ENCODE results near the gene SMAP2. TPM values are rescaled to one million over a fixed set of nuclear protein-coding genes. Genes with fewer than 3 reads are reported as not detected.

The SMAP2 gene
- total RNA-seq, 1 experiment from 2014 or later = 6.8 TPM

GRCh38 chr1:40372658-40373322 is 737 bp upstream of the SMAP2 start:
- Mint-ChIP-seq H3K4me3 (ENCODE audit: unreplicated experiment) (peak overlapping the region; percentile 88), H3K4me1 (ENCODE audit: low read depth, unreplicated experiment) (peaks cover 12% of the 10 kb centered on the region), H3K27me3 (ENCODE audit: insufficient read depth, unreplicated experiment) (no peaks in the 10 kb centered on the region), H3K9me3 (ENCODE audit: unreplicated experiment) (no peaks in the 10 kb centered on the region), H3K27ac (ENCODE audit: unreplicated experiment) (no peak overlapping the region), H3K36me3 (ENCODE audit: insufficient read depth, unreplicated experiment) (no peaks in the 10 kb centered on the region)
- TF ChIP-seq CTCF (IDR thresholded peaks at IDR 0.05; ENCODE audit: insufficient read depth in 1 of 2, low read depth in 1 of 2, low read length in 1 of 2, severe bottlenecking in 1 of 2, unreplicated experiment in 1 of 2) = no peak
- ChIA-PET CTCF (interaction anchor here (2.1 kb wide), 1 partner anchor 34 kb away, joined by 10 read pairs; no protein-coding TSS in a partner anchor), POLR2A (no interaction called here)
- intact Hi-C loops (cut with micrococcal nuclease; ENCODE audit: unreplicated experiment) = no loop called here
- H3K27me3 ChIP-seq (replicated peaks; ENCODE audit: control insufficient read depth, insufficient read depth, low read length) = no peaks in the 10 kb centered on the region
- no peaks in the 10 kb centered on the region for H3K9me3 ChIP-seq
- DNase-seq = peak in 1 of 2 experiments; percentile 1
- H3K4me3 ChIP-seq (ENCODE audit: low read depth, low read length) = no peak overlapping the region
- H3K4me1 ChIP-seq = no peaks in the 10 kb centered on the region
- H3K36me3 ChIP-seq (ENCODE audit: control insufficient read depth, insufficient read depth, low read length) = no peaks in the 10 kb centered on the region
- no TSS peak for BruUV-seq (replicated peaks)

- Mint-ChIP-seq H3K27me3 (ENCODE audit: insufficient read depth, unreplicated experiment) (no peaks in the 10 kb centered on the region), H3K4me3 (ENCODE audit: unreplicated experiment) (no peak overlapping the region), H3K36me3 (ENCODE audit: insufficient read depth, unreplicated experiment) (no peaks in the 10 kb centered on the region), H3K9me3 (ENCODE audit: unreplicated experiment) (no peaks in the 10 kb centered on the region), H3K27ac (ENCODE audit: unreplicated experiment) (no peak overlapping the region), H3K4me1 (ENCODE audit: low read depth, unreplicated experiment) (peaks cover 12% of the 10 kb centered on the region)
- no peaks in the 10 kb centered on the region for H3K27me3 ChIP-seq (replicated peaks; ENCODE audit: control insufficient read depth, insufficient read depth, low read length)
- no TSS peak for BruUV-seq (replicated peaks)
- no peak for TF ChIP-seq CTCF (IDR thresholded peaks at IDR 0.05; ENCODE audit: insufficient read depth in 1 of 2, low read depth in 1 of 2, low read length in 1 of 2, severe bottlenecking in 1 of 2, unreplicated experiment in 1 of 2)
- intact Hi-C loops (cut with micrococcal nuclease; ENCODE audit: unreplicated experiment) = no loop called here
- POLR2A ChIA-PET = no interaction called here
- H3K4me1 ChIP-seq = no peaks in the 10 kb centered on the region
- no peak for DNase-seq
- no peaks in the 10 kb centered on the region for H3K9me3 ChIP-seq
- no peak overlapping the region for H3K4me3 ChIP-seq (ENCODE audit: low read depth, low read length)
- no peaks in the 10 kb centered on the region for H3K36me3 ChIP-seq (ENCODE audit: control insufficient read depth, insufficient read depth, low read length)
- CTCF ChIA-PET = no interaction called here
Observed at GRCh38 chr1:40377512-40377911, 4.0 kb downstream of the SMAP2 start.

GRCh38 chr1:40379785-40380452 is 6.4 kb downstream of the SMAP2 start:
- Histone ChIP-seq H3K4me3 (ENCODE audit: low read depth, low read length) (no peak overlapping the region), H3K27me3 (replicated peaks; ENCODE audit: control insufficient read depth, insufficient read depth, low read length) (no peaks in the 10 kb centered on the region), H3K4me1 (no peaks in the 10 kb centered on the region), H3K9me3 (no peaks in the 10 kb centered on the region), H3K36me3 (ENCODE audit: control insufficient read depth, insufficient read depth, low read length) (no peaks in the 10 kb centered on the region)
- ChIA-PET POLR2A (no interaction called here), CTCF (no interaction called here)
- BruUV-seq (replicated peaks) = no TSS peak
- H3K27me3 Mint-ChIP-seq (ENCODE audit: insufficient read depth, unreplicated experiment) = no peaks in the 10 kb centered on the region
- H3K9me3 Mint-ChIP-seq (ENCODE audit: unreplicated experiment) = no peaks in the 10 kb centered on the region
- H3K36me3 Mint-ChIP-seq (ENCODE audit: insufficient read depth, unreplicated experiment) = no peaks in the 10 kb centered on the region
- no peak overlapping the region for H3K4me3 Mint-ChIP-seq (ENCODE audit: unreplicated experiment)
- peaks cover 3% of the 10 kb centered on the region for H3K4me1 Mint-ChIP-seq (ENCODE audit: low read depth, unreplicated experiment)
- no peak for DNase-seq
- intact Hi-C loops (cut with micrococcal nuclease; ENCODE audit: unreplicated experiment) = no loop called here
- no peak overlapping the region for H3K27ac Mint-ChIP-seq (ENCODE audit: unreplicated experiment)
- no peak for TF ChIP-seq CTCF (IDR thresholded peaks at IDR 0.05; ENCODE audit: insufficient read depth in 1 of 2, low read depth in 1 of 2, low read length in 1 of 2, severe bottlenecking in 1 of 2, unreplicated experiment in 1 of 2)

Data from Caco-2 (cell line).